GM15510 (cell line): ENCODE results near the gene ELMOD3.

Experiments used
- POLR2A ChIP-seq: IDR thresholded peaks from 3 replicates; pipeline ENCODE4 v1.6.1; 2011; ENCODE audit warnings: borderline replicate concordance; ENCODE audit not compliant: insufficient read length; ENCODE audit errors: extremely low read depth

Gene ELMOD3

GRCh38 chr2:85394261-85394681 lies 39.7 kb downstream of the ELMOD3 start:
- no peak for TF ChIP-seq POLR2A

GRCh38 chr2:85394976-85395375 lies 40.4 kb downstream of the ELMOD3 start:
- TF ChIP-seq POLR2A, result no peak

- TF ChIP-seq POLR2A, result no peak
Measured at GRCh38 chr2:85395912-85396475, 41.4 kb downstream of the ELMOD3 start.

GRCh38 chr2:85396531-85397470 lies 42.2 kb downstream of the ELMOD3 start:
- no peak for TF ChIP-seq POLR2A

- TF ChIP-seq POLR2A, result no peak
Measured at GRCh38 chr2:85397925-85398331, 43.4 kb downstream of the ELMOD3 start.

GRCh38 chr2:85398426-85399182 lies 44.0 kb downstream of the ELMOD3 start:
- TF ChIP-seq POLR2A, result no peak

GRCh38 chr2:85399183-85399455 lies 44.5 kb downstream of the ELMOD3 start:
- TF ChIP-seq POLR2A, result no peak

- TF ChIP-seq POLR2A, result no peak
Measured at GRCh38 chr2:85400023-85400422, 45.5 kb downstream of the ELMOD3 start.

- TF ChIP-seq POLR2A, result no peak
Measured at GRCh38 chr2:85400541-85401463, 46.2 kb downstream of the ELMOD3 start.

- no peak for TF ChIP-seq POLR2A
Measured at GRCh38 chr2:85401464-85401805, 46.9 kb downstream of the ELMOD3 start.

- TF ChIP-seq POLR2A, result no peak
Measured at GRCh38 chr2:85401844-85402243, 47.3 kb downstream of the ELMOD3 start.

- no peak for TF ChIP-seq POLR2A
Measured at GRCh38 chr2:85405201-85406059, 50.9 kb downstream of the ELMOD3 start.

GRCh38 chr2:85409845-85410583 lies 55.4 kb downstream of the ELMOD3 start, which contains the start of gene CAPG:
CAPG (minus strand) TSS chr2:85410366; CDS start chr2:85402145, 8,221 bp downstream.
- peak; percentile 51 for TF ChIP-seq POLR2A

GRCh38 chr2:85410584-85411404 lies 56.2 kb downstream of the ELMOD3 start:
- TF ChIP-seq POLR2A, result no peak
